OCI-M1 (cell line): ENCODE data around the gene TP63.
A peak's percentile ranks its signal among the peaks of the same experiment; 100 is the strongest.

Source experiments
- DNase-seq: peaks from one replicate; lab custom pipeline; 2025; lab: John Stamatoyannopoulos, UW

The TP63 gene

DNA sequence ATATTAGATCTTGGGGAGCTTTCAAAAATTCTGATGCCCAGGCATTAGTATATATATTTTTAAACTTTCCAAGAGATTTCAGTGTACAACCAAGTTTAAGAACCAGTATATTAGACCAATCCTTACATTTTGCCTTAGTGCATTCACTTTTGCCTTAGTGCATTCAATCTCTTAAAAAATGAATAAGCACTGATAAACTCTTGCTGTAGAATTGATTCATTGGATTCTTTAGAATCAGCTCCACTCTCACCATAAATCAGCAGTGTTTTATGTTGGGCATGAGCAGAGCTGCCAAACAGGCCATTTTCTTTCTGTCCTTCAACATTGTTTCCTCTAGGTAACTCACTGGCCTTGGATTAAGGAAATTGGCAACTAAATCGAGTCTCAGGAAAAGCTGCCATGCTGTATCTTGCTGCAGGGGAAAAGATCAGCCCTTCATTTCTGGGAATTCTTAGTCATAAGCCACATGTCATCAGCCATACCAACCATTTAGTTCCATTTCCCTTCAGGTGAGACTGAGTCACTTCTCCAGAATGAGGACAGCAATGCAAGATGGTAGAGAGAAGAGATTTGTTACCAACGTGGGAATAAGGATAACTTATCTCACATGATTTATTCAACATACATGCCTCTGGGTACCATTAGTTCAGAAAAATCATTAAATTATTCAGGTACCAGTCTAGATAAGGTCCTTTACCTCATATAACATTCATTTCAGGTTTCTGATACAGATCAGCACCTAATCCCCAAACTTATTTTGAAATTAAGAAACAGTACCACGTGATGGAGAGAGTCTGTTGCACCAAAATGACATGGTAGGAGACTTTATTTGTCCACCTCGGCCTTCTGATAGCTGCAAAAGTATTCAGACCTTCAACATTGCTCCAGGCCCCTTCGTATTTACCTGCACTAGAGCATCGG lies 297.0 kb downstream of the TP63 start:
- DNase-seq, result peak; percentile 2

DNA sequence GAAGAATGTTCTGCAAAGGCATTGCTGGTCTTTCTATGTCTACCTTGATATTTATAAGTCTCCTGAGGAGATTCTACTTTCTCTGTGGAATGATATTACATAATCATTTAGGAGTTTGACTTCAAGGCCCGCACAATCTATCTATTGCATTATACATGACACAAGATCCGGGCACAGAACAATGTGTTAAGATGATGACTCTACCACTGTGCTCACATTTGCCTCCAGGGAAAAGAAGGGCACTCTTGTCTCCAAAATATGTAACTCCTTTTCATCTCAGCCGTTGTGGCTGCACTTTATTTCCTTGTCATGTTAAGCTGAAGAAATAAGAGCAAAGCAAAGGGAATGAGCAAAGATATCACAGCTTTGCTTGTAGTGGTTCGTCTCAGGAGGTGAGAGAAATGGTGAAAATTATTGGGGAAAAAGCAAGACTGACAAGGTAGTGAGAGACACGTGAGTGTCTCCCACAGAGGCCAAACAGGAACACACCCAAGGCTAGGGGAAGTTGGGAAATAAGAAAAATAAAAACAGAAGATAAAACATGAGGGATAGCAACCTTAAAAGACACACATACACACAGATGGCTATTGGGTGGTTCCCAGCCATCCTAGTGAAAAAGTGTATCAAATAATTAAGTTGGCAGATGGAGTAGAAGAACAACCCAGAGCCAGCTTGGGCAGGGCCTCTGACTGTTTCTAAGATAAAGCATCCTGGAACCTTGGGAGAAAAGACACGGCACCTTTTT lies 305.2 kb downstream of the TP63 start:
- no peak for DNase-seq

DNA sequence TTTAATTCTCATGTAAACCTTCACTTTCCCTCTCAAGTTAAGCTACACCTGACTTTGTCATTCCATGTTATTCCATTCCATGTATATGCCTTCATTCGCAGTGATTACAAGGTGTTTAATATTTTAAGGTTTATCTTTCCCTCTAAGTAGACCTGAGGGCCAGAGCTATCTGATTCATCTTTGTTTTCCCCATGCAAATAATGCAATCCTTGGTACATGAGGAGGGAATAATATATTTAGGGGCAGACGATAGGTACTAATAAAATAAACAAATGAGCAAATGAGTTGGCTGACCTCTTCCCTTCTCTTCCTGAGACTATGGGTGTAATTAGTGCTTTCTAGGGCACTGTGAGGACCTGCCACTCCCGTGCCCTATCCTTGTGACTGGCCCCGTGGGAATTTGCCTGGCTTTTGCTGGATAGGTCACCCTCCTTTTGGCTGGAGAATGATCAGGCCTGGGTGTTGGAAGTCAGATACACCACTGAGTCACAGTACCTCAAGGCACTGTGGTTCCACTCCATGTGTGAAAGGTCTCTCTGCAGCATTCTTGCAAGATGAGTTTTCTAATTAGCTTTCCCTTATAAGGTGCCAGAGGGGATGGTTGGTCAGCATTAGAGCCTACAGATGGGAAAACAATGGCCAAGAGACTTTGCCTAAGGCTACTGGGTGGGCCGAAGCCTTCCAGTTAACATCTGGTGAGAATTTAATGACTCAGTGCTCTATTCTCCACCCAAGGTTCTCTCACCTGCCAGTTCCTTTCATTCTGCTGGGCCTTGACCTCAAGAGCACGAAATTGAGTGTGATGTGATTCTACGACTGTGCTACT lies 306.3 kb downstream of the TP63 start:
- DNase-seq, result no peak

DNA sequence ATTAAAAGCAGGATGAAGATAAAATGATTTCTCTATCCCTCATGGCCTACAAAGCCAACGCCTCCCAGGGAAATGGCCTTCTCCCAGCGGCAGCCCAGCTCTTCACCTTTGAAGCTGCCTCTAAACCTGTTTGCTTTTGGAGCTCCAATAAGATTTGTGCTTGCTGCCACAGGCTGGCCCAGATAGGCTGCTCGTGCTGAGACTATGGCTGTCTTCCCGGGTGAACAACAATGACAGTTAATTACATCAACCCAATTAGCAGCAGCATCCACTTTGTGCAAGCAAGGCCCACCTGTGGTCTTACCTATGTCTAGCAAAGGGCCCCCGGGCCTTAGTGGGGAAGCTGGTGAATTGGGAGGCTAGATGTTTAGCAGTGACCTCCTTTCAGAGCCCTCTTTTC lies 309.9 kb downstream of the TP63 start:
- DNase-seq, result no peak

DNA sequence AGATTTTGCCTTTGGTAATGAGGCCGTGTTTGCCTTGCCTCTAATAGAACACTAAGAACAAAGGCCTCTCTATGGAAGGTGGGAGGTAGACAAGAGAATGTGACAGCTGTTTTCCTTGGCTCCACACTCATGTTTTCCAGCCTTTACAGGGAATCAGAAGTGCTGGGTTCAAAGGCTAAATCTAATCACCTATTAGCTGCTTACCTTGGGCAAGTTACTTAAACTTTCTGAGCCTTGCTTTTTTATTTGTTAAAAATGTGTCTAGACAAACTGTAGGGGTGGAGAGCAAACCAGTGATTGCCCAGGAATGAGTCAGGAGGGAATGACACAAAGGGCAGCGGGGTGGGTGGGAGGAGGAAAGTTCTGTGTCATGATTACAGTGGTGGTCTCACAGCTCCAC lies 310.5 kb downstream of the TP63 start:
- no peak for DNase-seq

DNA sequence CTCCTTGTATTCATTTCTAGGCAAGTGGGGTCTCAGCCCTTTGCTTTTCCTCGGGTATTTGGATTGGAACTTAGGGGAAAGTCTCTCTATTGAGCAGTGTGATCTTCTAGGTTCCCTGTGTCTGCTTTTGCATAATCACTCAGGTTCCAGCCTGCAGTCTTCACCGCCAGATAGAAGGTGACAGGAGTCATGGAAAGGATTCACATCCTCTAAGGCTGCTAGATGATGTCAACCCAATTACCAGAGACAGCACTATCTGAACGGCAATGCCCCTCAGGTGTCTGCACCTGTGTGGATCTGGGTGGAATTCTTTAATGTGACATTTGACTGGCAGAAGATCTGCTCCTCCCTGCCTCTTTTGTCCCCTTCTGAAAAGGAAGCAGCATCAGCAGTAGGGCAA lies 311.8 kb downstream of the TP63 start:
- no peak for DNase-seq

DNA sequence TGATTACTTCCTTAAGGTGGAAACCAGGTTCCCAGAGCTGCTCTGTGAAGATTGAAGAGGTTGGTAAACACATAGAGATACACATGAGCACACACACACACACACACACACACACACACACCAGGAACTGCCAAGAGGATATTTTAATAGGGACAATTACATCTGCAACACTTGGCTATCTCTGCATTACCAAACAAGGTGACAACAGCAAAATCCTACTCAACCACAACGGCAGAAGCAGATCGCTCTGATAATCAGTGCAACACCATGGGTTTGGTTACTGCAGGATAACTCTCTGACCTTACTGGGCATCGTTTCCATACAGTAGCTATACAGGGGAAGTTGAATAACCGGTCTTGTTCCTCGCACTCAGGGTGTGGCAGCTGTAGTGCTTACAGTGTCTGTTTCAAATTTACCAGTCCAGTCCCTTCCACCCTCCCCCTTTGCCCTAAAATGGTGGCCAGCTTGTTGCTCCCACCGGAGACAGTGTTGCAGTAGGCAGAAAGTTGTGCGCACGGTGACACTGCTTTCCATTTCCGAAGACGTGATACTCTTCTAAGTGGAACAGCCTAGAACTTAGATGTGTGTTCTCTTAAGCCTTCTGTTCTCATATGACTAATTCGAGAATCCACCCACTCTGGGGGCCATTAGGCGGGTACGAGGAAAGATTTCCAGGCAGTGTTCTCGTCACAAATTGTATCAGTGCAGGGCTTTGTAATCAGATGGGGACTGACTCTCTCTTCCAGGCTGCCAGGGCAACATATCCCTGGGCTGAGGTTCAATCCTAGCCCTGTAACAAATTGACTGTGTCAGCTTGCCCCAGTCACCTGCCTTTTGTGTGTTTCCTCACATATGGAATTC lies 313.3 kb downstream of the TP63 start:
- DNase-seq, result peak; percentile 25

DNA sequence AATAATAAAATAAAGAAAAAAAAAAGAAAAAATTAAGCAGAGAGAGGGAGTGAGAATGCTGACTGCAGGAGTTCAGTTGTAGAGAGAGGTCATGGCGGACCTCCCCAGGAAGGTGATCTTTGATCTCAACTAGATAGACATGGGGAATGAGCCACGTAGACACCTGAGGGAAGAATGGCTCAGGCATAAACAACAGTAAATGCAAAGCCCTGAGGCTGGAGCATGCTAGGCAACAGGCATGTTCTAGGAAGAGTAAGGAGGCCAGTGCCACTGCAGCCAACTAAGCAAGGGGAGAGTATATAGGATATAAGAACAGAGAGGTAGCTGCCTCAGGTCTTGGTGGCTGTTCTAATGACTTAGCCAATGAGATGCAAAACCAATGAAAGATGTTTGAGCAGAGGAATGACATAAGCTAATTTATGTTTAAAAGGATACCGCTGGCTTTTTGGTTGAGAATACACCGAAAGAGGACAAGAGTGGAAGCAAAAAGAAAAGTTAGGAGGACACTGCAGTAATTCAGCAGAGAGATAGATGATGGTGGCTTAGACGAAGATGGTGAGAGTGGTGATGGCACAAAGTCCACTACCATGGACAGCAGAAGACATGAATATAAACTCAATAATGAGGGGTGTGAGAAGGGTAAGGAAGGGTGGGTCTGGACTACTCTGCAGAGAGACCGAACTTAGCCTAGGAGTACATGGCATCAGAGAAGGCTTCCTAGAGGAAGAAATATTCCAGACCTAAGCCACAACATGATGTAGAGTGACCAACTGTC lies 314.9 kb downstream of the TP63 start:
- DNase-seq, result no peak
